ENCODE measurements around the gene ERBB4.

The ERBB4 gene

GRCh38 chr2:212360068-212360460 is 178.5 kb downstream of the ERBB4 start:
- no peak for DNase-seq

DNA sequence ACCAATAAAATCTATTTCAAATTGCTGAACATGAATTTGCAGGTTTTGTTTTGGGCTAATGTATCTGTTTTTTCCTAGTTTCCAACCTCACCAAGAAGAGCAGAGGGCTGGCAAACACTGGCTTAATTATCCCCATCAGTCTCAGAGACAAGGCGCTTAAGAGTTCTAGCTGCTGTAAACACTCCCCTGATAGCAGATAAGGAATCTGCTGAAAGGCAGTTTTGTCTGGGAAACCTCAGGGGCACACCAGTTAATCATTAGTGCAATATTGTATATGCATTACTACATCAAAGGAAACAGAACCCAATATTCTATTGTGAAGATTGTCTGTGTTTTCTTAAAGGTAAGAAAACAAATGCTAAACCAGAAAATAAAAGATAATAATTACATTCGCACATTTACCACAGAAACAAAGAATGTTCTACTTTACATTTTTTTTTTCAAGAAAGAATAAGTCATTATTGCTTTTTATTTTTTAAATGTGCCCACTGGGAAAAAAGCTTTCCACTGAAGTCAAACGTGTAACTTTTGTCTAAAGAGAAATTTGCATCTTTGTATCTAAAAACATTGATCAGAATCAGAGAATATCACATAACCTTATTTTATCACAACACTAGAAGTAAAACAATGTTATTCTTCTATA is 179.1 kb downstream of the ERBB4 start:
- no peak for DNase-seq

- DNase-seq: no peak
Observed at GRCh38 chr2:212357606-212358005, 181.0 kb downstream of the ERBB4 start.

DNA sequence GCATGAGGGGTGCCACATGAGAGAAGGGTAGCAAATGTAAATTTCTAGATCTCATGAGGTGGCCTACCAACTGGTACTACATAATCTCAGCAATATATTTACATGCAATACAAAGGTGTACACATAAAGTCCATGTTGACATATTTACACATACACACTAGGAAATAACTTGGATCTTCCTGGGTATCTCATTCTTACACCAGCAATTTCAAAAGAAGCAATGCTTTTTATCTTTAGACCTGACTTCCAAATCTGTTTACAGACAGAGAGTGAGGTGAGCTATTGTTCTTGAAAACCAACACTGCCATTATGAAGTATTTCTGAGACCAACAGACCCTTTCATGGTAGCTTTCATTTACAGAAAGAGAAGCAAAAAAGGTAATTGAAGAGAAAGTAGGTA is 184.2 kb downstream of the ERBB4 start:
- no peak for DNase-seq

GRCh38 chr2:212348501-212348900 is 190.1 kb downstream of the ERBB4 start:
- DNase-seq: no peak

DNA sequence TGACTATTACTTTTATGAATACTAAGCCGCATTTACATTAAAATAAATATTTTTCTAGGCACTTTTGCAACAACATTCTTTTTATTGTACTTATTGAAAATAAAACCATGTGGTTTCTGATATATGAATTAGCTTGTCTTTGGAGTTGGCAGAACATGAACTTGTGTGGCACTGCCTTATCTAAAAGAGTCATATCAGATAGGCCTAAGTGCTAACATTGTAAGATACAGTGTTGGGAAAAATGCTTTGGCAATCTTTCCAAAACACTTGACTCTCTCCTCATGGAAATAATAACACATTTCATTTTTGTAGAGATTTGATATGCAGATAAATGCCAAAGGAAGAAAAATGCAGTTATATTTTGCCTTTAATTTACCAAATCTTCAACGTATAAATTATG is 191.7 kb downstream of the ERBB4 start:
- DNase-seq: no peak

- DNase-seq: no peak
Observed at GRCh38 chr2:212345966-212346365, 192.6 kb downstream of the ERBB4 start.

DNA sequence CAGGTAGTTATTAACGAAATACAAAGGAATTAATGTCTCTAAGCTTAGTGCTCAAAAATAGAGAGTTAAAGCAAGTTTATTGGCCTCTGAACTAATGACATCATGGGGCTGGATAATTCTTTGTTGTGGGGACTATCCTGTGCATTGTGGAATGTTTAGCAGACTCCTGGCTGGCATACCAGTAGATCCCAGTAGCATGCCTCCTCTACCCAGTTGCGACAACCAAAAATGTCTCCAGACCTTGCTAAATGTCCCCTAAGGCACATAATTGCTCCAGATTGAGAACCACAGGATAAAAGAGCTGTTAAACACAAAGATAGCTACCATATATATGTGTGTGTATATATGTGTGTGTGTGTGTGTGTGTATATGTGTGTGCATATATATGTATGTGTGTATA is 194.5 kb downstream of the ERBB4 start:
- DNase-seq: no peak

DNA sequence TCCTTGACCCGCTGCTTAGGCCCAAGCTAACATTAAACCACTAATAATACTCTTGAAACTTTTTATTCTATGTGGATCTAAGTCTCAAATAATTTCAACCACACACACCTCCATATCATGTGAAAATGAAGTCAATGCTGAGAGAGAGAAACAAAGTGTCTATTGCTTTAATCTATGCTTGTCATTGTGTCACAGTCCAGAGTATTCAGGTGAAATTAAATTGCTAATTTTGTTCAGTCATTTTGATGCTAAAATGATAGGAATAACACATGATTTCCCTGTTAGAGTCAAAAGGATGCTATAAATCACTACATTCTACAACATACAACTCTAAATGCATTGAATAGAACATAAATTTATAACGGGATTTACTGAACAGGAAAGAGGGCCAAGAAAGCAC is 195.4 kb downstream of the ERBB4 start:
- DNase-seq: no peak

DNA sequence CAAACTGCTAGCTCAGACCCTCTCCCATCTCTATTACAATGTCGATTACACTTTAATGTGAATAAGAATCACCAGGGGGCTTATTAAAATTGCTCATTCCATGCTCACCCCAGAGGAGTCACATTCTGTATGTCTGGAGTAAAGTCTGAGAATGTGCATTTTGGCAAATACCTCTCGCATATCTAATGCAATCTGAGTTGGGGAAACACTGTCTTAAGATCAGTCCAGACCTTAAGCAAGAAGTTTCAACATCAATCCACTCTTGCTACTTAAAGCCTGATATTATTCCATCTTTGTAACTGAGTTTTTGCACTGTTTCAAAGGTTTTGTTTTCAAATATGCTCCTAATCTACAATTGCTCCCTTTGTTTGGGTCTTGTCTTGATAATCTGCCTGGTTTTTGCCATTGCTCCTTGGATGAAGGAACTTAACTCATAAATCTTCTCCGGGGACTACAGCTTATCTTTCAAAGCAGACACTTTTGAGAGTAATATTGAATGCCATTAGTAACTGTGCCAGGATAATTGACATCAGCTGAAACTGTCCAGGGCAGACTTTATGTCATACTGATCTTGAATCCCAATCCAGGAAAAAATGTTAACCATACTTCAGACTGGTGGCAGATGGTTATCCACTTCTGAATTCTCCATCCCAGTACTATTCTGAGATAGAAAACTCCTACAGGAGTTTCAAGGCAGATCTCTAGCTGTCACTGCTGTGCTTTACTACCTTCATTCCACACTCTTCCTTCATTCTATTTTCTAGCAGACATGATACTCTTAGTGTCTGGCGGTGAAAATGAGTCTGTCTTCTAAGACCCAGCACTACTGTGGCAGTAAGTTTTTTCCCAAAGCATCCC is 200.9 kb downstream of the ERBB4 start:
- DNase-seq: no peak

GRCh38 chr2:212337036-212337435 is 201.6 kb downstream of the ERBB4 start:
- no peak for DNase-seq

DNA sequence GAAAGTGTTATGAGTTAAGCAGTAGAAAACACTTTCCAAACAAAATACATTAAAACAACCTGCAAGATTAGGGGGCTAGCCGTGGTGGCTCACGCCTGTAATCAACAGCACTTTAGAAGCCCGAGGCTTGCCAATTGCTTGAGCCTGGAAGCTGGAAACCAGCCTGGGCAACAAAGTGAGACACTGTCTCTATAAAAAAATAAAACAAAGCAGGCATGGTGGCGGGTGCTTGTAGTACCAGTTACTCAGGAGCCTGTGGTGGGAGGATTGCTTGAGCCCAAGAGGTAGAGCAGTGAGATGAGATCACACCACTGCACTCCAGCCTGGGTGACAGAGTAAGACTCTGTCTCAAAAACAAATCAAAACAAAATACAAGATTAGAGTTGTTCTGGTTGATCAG is 208.3 kb downstream of the ERBB4 start:
- DNase-seq: no peak

GRCh38 chr2:212328712-212329496 is 209.7 kb downstream of the ERBB4 start:
- no peak for DNase-seq

DNA sequence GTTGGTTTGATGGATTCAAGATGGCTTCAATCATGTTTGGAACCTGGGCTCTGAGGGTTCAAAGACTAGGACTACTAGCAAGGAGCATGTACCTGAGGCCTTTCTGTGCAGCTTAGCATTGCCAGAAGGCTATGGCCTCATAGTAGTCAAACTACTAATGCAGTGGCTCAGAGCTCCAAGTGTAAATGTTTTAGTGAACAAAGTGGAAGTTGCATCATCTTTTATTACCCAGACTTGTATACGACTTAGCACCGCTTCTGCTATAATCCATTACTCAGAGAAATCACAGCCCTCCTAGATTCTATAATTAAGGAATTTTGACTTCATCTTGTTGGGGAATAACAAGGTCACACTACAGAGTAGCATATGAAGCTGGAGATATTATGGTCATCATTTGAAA is 210.5 kb downstream of the ERBB4 start:
- no peak for DNase-seq

- no peak for DNase-seq
Observed at GRCh38 chr2:212327171-212327809, 211.3 kb downstream of the ERBB4 start.

- DNase-seq: no peak
Observed at GRCh38 chr2:212318636-212319035, 220.0 kb downstream of the ERBB4 start.

DNA sequence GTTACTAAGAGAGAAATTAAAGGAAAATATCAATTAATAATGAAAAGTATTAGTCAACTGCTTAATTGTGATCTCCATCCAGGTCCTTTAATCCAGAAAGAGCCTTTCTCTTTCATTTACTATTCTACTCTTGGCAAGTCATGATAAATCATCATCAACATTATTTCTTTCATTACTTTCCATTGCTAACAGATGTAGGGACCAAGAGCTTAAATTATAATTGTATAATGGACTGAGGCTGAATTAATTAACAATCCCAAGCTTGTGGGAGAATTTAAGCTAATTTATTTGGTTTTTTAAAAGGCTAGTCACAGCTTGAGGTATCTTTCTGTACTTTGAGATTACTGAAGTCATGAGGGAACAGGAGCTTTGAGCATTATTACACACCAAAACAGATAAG is 223.9 kb downstream of the ERBB4 start:
- no peak for DNase-seq

GRCh38 chr2:212311807-212312404 is 226.7 kb downstream of the ERBB4 start:
- DNase-seq: no peak

DNA sequence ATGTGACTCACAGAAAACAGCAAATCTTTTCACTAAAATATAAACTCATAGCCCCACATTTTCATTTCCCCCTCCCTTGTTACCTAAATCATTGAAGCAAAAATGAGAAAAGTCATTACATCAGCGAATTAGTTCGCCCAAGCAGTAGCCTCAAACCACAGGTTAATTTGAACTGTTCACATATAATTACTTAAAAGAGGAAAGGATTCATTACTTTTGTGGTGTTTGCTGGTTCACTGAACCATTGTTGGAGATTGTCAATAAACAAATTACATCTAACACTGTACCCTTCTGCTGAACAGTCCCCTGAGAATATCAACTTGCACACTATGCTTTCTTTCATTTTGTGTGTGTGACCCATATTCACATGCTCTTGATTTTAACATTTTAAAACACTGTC is 238.7 kb downstream of the ERBB4 start:
- DNase-seq: no peak

GRCh38 chr2:212299333-212299732 is 239.3 kb downstream of the ERBB4 start:
- DNase-seq: no peak

DNA sequence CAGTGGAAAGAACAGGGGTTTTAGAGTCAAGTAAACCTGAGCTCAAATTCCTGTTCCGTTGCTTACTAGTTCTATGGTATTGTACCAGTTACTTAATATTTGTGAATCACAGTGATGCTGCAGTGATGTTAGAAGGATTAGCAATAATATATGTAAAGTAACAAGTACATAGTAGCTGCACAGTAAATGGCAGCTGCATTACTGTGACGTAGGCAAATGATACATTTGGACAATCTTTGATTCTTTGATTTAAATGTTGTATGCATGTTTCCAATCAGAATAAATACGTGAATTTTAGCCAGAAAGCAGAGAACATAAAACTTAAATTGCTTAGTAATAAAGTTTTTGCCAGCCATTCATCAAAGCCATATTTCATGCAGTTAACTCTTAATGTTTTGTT is 243.0 kb downstream of the ERBB4 start:
- DNase-seq: no peak

GRCh38 chr2:212294816-212295215 is 243.8 kb downstream of the ERBB4 start:
- DNase-seq: no peak

DNA sequence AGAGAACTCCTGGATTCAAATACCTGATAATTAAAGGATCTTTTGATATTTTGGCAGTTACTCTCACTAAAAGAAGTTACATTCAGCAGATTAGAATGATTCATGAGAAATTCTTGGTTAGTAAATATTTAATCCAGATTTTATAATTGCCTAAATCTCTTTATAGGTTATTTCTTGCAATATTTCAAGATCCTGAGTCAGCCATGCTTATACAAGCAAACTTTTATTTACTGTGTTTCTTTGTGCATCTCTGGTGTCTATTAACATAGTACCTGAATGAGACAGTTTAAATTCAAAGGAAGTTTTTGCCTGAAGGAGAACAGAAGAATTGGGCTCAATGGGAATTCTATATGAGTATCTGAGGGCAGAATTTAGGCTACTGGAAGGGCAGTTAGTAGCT is 249.3 kb downstream of the ERBB4 start:
- no peak for DNase-seq

All from T-helper 2 cell (primary cell).